A204.1 (cell line): ENCODE data around the gene LRRN2.
"Not testable (repeated sequence)": the region's sequence is repeated elsewhere in the genome, so short reads cannot be mapped to it uniquely, and the experiment has no call there.

ENCODE experiments used
- FAIRE-seq: peaks from 2 replicates; lab custom pipeline; 2012; peaks lifted over from hg19 to GRCh38; lab: Jason Lieb, UNC

The LRRN2 gene

DNA sequence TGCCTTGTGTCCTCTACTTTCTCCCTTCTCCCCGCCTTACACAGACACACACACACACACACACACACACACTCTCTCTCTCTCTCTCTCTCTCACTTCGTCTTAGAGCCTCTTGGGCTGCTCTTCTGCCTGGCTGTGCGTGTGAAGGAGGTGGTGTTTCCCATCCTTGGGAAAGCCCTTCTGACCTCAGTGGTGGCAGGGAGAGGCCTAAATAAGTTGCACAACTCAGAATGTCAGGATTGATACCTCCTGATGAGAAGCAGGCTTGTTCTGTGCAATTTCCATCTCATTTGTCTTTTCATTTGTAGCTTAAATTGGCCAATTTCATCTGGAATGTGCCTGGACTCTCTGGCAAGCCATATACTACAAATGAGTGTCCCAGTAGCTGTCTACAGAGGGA is 25.0 kb downstream of the LRRN2 start:
- FAIRE-seq = no peak

DNA sequence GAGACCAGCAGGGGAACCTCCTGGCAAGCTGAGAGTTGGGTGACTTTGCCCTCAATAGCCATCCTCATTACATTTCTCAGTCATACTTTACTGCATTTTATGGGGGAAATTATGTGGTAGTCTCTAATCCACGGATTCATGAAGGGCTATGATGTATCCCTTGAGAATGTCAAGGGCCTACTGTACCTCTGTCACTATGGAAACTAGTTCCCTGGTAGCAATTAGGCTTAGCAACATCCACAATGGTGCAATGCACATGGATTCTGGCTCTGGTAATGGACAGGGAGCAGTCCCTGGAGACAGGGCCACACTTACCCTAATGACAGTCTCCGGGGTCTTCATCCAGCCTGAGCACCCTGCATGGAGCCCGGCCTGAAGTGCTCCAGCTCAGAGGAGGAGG is 26.5 kb downstream of the LRRN2 start:
- FAIRE-seq = no peak

- FAIRE-seq = no peak
These were observed 27.2 kb downstream of the LRRN2 start for GRCh38 chr1:204658295-204658694.

DNA sequence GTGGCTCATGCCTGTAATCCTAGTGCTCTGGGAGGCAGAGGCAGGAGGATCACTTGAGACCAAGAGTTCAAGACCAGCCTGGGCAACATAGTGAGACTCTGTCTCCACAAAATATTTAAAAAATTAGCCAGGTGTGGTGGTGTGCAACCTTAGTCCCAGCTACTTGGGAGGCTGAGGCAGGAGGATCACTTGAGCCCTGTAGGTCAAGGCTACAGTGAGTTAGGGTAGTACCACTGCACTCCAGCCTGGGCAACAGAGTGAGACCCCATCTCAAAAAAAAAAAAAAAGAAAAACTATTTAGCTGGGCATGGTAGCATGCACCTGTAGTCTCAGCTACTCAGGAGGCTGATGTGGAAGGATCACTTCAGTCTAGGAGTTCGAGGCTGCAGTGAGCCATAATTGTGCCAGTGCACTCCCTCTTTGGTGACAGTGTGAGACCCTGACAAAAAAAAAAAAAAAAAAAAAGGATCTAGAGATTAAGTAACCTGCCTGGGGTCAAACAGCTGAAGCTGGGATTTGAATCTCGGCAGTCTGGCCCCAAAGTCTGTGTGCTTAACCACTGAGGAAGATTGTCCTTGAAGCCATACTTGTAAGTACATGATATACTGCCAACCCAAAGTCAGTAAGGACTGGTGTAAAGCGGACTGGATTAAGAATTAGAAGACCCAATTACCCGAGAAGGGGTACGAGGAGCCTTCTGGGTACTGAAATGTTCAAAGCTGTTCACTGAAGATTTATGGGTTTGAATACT is 31.8 kb downstream of the LRRN2 start:
- FAIRE-seq = no peak

DNA sequence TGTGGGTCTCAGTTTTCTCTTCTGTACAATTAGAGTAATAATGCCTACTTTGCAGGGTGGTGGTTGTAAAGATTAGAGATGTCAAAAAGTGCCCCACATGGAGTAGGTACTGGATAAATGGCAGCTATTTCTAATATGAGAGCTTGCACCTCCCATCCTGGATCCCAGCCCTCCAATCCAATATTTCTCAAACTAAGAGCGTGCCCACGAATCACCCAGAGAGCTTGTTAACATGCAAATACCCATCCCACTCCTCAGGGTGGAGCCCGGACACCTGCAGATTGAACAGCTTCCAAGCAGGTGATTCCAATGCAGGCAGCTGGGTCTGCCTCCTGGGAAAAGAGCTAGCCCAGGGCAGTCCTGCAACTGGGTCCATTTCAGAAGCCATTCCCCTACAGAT is 33.0 kb downstream of the LRRN2 start:
- no peak for FAIRE-seq

DNA sequence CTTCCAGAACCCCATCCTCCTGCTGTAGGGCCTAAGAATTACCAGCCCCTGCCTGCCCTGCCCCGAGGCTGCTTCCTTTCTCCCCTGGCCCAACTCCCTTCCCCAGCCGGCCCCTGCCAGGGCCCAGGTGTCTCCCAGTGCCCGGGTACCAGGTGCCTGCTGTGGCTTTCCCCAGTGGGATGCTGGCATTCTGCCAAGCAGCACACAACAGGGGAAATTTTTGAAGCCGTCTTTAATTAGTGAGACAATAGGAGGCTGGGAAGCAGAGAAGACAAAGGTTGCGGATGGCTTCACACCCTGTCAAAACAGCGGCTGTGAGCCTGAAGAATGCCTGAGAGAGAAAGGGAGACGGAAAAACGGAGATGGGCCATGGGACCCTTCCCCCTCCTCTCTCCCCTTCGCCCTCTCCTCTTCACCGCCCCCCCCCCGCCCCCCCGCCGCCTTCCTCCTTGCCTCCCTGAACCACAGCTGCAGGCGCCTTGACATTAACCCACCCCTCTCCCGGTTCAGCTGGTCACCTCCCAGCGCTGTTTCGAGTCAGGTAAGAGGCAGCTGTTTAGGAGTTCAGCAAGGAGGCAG is 33.6 kb downstream of the LRRN2 start:
- FAIRE-seq = no peak

- FAIRE-seq = no peak
These were observed 34.5 kb downstream of the LRRN2 start for GRCh38 chr1:204650911-204651570.

GRCh38 chr1:204649721-204650521 is 35.6 kb downstream of the LRRN2 start:
- no peak for FAIRE-seq

- FAIRE-seq = no peak
These were observed 37.0 kb downstream of the LRRN2 start for GRCh38 chr1:204648576-204648975.

DNA sequence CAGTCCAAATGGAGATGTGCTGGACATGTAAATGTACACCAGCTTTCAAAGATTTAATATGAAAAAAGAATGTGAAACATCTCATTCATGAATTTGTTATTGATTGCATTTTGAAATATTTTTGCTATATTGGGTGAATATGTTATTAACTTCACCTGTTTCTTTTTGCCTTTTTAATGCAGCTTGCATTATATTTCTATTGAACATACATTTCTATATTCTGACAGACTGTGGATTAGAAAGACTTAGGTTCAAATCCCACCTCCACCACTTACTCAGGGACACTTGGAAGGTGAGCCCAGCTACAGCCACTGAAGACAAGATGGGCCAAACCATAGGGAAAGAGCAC is 37.8 kb downstream of the LRRN2 start:
- FAIRE-seq = no peak

- no peak for FAIRE-seq
These were observed 38.3 kb downstream of the LRRN2 start for GRCh38 chr1:204647114-204647804.

- FAIRE-seq = no peak
These were observed 39.9 kb downstream of the LRRN2 start for GRCh38 chr1:204645666-204646065.

DNA sequence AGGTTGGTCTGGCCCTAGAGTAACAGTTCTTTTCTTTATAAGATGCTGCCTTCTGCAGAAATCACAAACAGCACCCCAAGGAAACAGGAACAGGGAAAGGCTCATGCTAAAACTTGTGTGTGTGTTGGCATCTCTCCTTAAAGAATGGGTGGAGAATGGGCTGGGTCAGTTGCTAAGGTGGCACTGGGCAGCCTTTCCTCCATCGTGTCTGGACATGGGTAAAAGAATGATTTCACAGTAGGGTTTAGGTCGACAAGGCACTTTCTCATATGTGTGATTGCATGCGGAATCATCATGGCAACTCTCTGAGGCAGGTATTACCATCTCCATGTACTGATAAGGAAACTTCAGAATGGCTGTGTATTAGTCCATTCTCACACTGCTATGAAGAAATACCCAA is 40.3 kb downstream of the LRRN2 start:
- no peak for FAIRE-seq

DNA sequence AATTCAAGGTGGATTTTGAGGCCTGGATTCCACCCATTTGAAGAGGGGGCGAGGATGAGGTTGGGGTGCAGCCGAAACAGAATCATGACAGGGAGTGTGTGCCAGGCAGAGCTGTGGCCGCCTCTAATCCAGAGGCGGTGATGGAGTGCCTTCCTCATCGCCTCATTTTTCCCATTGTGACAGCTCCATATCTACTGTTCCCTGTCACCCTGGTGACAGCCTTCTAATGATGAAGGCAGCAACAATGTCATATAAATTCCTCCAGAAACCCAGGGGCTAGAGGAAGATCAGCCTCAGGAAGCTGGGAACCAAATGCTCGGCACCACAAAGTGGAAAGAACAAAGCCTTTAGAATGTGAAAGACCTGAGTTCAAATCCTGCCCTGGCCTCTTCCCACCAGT is 42.0 kb downstream of the LRRN2 start:
- FAIRE-seq = no peak

- FAIRE-seq = no peak
These were observed 43.6 kb downstream of the LRRN2 start for GRCh38 chr1:204641936-204642335.

- FAIRE-seq = no peak
These were observed 44.1 kb downstream of the LRRN2 start for GRCh38 chr1:204641455-204641854.

DNA sequence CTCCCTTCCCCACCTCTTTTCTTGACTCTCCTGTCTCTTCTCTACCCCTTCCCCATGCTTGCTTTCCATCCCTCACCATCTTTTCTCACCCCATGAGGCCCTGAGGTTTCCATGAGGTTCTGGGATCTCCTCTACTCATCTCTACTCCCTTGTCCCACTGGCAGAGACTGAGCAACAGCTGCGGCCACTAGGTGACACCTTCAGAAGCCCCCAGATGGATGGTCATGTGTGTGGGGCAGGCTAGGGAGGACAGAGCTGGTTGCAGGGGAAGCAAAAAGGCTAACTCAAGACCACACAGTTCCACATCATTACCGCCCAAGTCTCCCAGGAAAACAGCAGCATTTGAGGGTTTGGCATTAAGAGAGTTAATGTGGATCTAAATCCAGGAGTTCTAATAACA is 45.0 kb downstream of the LRRN2 start:
- no peak for FAIRE-seq

GRCh38 chr1:204634260-204634910 is 51.2 kb downstream of the LRRN2 start:
- no peak for FAIRE-seq

DNA sequence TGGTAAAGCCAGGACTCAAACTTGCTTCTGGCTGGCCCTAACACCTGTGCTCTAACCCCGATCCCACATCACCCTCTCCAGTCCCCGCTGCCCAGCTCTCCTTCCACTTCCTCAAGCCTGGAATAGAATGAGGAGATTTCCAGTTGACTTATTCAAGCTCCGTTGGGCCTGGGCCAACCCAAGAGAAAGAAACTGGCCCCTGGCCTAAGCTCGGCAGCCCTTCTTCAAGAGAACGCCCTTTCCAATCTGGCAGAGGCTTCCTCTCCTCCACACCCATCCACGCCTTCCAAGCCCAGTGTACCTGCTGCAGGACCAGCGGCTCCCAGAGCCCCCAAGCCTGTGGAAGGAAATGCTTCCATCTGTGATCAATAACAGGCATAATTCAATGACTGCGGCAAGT is 51.9 kb downstream of the LRRN2 start:
- no peak for FAIRE-seq

GRCh38 chr1:204630132-204630905 is 55.2 kb downstream of the LRRN2 start:
- FAIRE-seq = no peak

DNA sequence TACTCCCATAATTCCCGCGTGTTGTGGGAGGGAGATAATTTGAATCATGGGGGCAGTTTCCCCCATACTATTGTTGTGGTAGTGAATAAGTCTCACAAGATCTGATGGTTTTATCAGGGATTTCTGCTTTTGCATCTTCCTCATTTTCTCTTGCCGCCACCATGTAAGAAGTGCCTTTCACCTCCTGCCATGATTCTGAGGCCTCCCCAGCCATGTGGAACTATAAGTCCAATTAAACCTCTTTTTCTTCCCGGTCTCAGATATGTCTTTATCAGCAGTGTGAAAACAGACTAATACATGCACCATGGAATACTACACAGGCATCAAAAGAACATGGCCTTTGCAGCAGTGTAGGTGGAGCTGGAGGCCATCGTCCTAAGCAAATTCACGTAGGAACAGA is 56.1 kb downstream of the LRRN2 start:
- not testable (repeated sequence) for FAIRE-seq
